ENCODE measurements around the gene KCTD11.

GRCh38 chr17:7328009-7328408 is 24.0 kb upstream of the KCTD11 start:
- TF ChIP-seq, protein P1, sequence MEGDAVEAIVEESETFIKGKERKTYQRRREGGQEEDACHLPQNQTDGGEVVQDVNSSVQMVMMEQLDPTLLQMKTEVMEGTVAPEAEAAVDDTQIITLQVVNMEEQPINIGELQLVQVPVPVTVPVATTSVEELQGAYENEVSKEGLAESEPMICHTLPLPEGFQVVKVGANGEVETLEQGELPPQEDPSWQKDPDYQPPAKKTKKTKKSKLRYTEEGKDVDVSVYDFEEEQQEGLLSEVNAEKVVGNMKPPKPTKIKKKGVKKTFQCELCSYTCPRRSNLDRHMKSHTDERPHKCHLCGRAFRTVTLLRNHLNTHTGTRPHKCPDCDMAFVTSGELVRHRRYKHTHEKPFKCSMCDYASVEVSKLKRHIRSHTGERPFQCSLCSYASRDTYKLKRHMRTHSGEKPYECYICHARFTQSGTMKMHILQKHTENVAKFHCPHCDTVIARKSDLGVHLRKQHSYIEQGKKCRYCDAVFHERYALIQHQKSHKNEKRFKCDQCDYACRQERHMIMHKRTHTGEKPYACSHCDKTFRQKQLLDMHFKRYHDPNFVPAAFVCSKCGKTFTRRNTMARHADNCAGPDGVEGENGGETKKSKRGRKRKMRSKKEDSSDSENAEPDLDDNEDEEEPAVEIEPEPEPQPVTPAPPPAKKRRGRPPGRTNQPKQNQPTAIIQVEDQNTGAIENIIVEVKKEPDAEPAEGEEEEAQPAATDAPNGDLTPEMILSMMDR (IDR thresholded peaks at IDR 0.05 in 8 of 11, conservative IDR thresholded peaks at IDR 0.05 in 3 of 11) = no peak
- no peak for TF ChIP-seq POLR2AphosphoS5 (IDR thresholded peaks at IDR 0.05)
- no peak for TF ChIP-seq POLR2A (IDR thresholded peaks at IDR 0.05)
